ENCODE results near the gene UGT1A9.

The UGT1A9 gene

GRCh38 chr2:233681521-233682099 is 9.9 kb downstream of the UGT1A9 start, which contains the start of gene UGT1A7:
Gene UGT1A7 (plus strand): TSS chr2:233681901. CDS start chr2:233681938, 37 bp downstream.
- Histone ChIP-seq H3F3A (ENCODE audit: control insufficient read depth, insufficient read depth) (no peaks in the 10 kb centered on the region), H3K9me2 (replicated peaks; ENCODE audit: control insufficient read depth, low read length) (no peaks in the 10 kb centered on the region)

DNA sequence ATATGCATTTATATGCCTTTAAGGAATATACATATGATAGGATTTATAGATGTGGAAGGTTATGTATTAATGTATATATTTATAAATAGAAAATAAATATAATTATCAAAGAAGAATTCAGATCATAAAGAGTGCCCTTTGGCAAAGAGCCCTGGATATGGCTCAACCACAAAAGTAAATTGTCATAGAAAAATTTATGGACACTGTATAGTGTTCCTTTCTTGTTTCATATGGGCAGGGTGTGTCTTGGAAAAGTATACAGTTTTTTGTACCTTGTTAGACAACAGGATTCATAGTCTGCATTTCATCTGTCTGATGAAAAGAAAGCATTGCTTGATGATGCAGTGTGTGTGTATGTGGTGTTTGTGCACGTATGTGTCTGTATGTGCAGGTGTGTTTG is 12.9 kb downstream of the UGT1A9 start:
- H3F3A ChIP-seq (ENCODE audit: control insufficient read depth, insufficient read depth) = no peaks in the 10 kb centered on the region
- no peaks in the 10 kb centered on the region for H3K79me2 ChIP-seq (ENCODE audit: control insufficient read depth, low read length)
- H3K27ac ChIP-seq (ENCODE audit: low read depth, low read length) = no peak overlapping the region
- H3K4me2 ChIP-seq (ENCODE audit: low read length) = no peak overlapping the region
- TF ChIP-seq EZH2phosphoT487 (IDR thresholded peaks at IDR 0.05; ENCODE audit: borderline replicate concordance, low read length) = no peak
- TF ChIP-seq, protein P1, sequence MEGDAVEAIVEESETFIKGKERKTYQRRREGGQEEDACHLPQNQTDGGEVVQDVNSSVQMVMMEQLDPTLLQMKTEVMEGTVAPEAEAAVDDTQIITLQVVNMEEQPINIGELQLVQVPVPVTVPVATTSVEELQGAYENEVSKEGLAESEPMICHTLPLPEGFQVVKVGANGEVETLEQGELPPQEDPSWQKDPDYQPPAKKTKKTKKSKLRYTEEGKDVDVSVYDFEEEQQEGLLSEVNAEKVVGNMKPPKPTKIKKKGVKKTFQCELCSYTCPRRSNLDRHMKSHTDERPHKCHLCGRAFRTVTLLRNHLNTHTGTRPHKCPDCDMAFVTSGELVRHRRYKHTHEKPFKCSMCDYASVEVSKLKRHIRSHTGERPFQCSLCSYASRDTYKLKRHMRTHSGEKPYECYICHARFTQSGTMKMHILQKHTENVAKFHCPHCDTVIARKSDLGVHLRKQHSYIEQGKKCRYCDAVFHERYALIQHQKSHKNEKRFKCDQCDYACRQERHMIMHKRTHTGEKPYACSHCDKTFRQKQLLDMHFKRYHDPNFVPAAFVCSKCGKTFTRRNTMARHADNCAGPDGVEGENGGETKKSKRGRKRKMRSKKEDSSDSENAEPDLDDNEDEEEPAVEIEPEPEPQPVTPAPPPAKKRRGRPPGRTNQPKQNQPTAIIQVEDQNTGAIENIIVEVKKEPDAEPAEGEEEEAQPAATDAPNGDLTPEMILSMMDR (IDR thresholded peaks at IDR 0.05; ENCODE audit: low read depth, low read length, poor library complexity, severe bottlenecking) = no peak
- H3K36me3 ChIP-seq (ENCODE audit: control insufficient read depth, low read length) = no peaks in the 10 kb centered on the region
- no peaks in the 10 kb centered on the region for H4K20me1 ChIP-seq (ENCODE audit: control insufficient read depth, insufficient read depth, low read depth, low read length)
- H3K9me2 ChIP-seq (replicated peaks; ENCODE audit: control insufficient read depth, low read length) = no peaks in the 10 kb centered on the region
- H3K9me3 ChIP-seq (ENCODE audit: control insufficient read depth, insufficient read depth, low read length) = no peaks in the 10 kb centered on the region
- no peak overlapping the region for H3K4me3 ChIP-seq (ENCODE audit: low read length)
- peaks cover 9% of the 10 kb centered on the region for H3K4me1 ChIP-seq (ENCODE audit: control insufficient read depth, low read length)
- peaks cover 5% of the 10 kb centered on the region; the same call in 1 of the 2 replicates for H3K27me3 ChIP-seq (ENCODE audit: control insufficient read depth, low read length)

More at GRCh38 chr2:233681521-233682099, 9.9 kb downstream of the UGT1A9 start, which contains the start of gene UGT1A7:
- Histone ChIP-seq H3K27me3 (ENCODE audit: control insufficient read depth, low read length) (no peaks in the 10 kb centered on the region; the same call in 1 of the 2 replicates), H3K79me2 (ENCODE audit: control insufficient read depth, low read length) (no peaks in the 10 kb centered on the region), H3K27ac (ENCODE audit: low read depth, low read length) (no peak within 1 kb of the TSS), H3K4me3 (ENCODE audit: low read length) (no peak within 1 kb of the TSS), H3K4me1 (ENCODE audit: control insufficient read depth, low read length) (peaks cover 9% of the 10 kb centered on the region), H3K4me2 (ENCODE audit: low read length) (peak within 1 kb of the TSS; percentile 32), H3K36me3 (ENCODE audit: control insufficient read depth, low read length) (no peaks in the 10 kb centered on the region), H3K9me3 (ENCODE audit: control insufficient read depth, insufficient read depth, low read length) (no peaks in the 10 kb centered on the region), H4K20me1 (ENCODE audit: control insufficient read depth, insufficient read depth, low read depth, low read length) (no peaks in the 10 kb centered on the region)
- TF ChIP-seq, protein P1 (IDR thresholded peaks at IDR 0.05; ENCODE audit: low read depth, low read length, poor library complexity, severe bottlenecking) = no peak
- no peak for TF ChIP-seq EZH2phosphoT487 (IDR thresholded peaks at IDR 0.05; ENCODE audit: borderline replicate concordance, low read length)

DNA sequence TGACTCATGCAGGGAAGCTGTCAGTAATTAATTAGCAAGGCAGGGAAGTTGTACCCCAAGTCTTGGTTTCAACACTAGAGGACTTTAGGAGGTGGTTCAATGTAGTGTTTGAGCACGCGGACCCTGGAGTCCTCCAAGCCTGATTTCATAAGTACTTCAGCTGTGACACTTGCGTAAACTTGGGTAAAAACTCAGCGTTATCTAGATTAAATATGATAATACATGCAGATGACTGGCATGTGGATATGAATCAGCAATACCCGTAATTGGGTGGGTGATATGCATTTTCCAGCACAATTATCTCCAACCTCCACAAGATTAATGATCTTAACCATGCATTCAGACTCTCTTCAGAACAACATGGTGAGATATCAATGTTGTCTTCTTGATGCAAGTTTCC is 15.2 kb downstream of the UGT1A9 start:
- no peak for TF ChIP-seq EZH2phosphoT487 (IDR thresholded peaks at IDR 0.05; ENCODE audit: borderline replicate concordance, low read length)
- TF ChIP-seq, protein P1 (IDR thresholded peaks at IDR 0.05; ENCODE audit: low read depth, low read length, poor library complexity, severe bottlenecking) = no peak
- Histone ChIP-seq H3K9me3 (ENCODE audit: control insufficient read depth, insufficient read depth, low read length) (no peaks in the 10 kb centered on the region), H3K27me3 (ENCODE audit: control insufficient read depth, low read length) (peaks cover 9% of the 10 kb centered on the region), H3K4me2 (ENCODE audit: low read length) (no peak overlapping the region), H3K4me1 (ENCODE audit: control insufficient read depth, low read length) (peaks cover 9% of the 10 kb centered on the region), H3K79me2 (ENCODE audit: control insufficient read depth, low read length) (no peaks in the 10 kb centered on the region), H3K4me3 (ENCODE audit: low read length) (no peak overlapping the region), H3K27ac (ENCODE audit: low read depth, low read length) (no peak overlapping the region), H3K9me2 (replicated peaks; ENCODE audit: control insufficient read depth, low read length) (no peaks in the 10 kb centered on the region), H4K20me1 (ENCODE audit: control insufficient read depth, insufficient read depth, low read depth, low read length) (no peaks in the 10 kb centered on the region), H3F3A (ENCODE audit: control insufficient read depth, insufficient read depth) (no peaks in the 10 kb centered on the region), H3K36me3 (ENCODE audit: control insufficient read depth, low read length) (no peaks in the 10 kb centered on the region)
